ENCODE data around the gene EFNB3. TPM values are rescaled to one million over a fixed set of nuclear protein-coding genes. Genes with fewer than 3 reads are reported as not detected.
A peak's percentile ranks its signal among the peaks of the same experiment; 100 is the strongest.

Gene EFNB3
- total RNA-seq, 6 experiments from 2014 or later, result 0.26 to 1.1 (median 0.83) TPM

DNA sequence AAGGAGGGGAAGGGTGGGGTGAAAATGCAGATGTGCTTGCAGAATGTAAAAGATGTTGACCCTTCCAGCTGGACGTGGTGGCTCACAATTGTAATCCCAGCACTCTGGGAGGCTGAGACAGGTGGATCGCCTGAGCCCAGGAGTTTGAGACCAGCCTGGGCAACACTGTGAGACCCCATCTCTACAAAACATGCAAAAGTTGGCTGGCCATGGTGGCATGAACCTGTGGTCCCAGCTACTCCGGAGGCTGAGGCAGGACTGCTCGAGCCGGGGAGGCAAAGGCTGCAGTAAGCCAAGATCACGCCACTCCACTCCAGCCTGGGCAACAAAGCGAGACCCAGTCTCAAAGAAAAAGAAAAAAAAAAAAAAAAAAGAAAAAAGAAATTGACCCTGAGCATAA, 36.5 kb upstream of the EFNB3 start:
- 96% methylated on average over 6 of the region's 7 CpGs for WGBS (ENCODE audit: insufficient coverage, low coverage, low lambda C conversion rate, missing lambda C conversion rate)
- TF ChIP-seq, protein P1, sequence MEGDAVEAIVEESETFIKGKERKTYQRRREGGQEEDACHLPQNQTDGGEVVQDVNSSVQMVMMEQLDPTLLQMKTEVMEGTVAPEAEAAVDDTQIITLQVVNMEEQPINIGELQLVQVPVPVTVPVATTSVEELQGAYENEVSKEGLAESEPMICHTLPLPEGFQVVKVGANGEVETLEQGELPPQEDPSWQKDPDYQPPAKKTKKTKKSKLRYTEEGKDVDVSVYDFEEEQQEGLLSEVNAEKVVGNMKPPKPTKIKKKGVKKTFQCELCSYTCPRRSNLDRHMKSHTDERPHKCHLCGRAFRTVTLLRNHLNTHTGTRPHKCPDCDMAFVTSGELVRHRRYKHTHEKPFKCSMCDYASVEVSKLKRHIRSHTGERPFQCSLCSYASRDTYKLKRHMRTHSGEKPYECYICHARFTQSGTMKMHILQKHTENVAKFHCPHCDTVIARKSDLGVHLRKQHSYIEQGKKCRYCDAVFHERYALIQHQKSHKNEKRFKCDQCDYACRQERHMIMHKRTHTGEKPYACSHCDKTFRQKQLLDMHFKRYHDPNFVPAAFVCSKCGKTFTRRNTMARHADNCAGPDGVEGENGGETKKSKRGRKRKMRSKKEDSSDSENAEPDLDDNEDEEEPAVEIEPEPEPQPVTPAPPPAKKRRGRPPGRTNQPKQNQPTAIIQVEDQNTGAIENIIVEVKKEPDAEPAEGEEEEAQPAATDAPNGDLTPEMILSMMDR (IDR thresholded peaks at IDR 0.05), result no peak
- TF ChIP-seq POLR2A (IDR thresholded peaks at IDR 0.05), result no peak
- Histone ChIP-seq H3K4me1 (no peaks in the 10 kb centered on the region), H3K27me3 (no peaks in the 10 kb centered on the region), H3K4me3 (no peak overlapping the region), H3K36me3 (peaks cover 0 to 39% (median 20%) of the 10 kb centered on the region in 4 donors), H3K9me3 (peaks cover 0 to 4% (median under 1%) of the 10 kb centered on the region in 4 donors), H3K27ac (no peak overlapping the region)
- ATAC-seq (no peak), DNase-seq (no peak)
- intact Hi-C loops (cut with DNase I), result no loop called here

GRCh38 chr17:7673239-7673638, 31.8 kb upstream of the EFNB3 start:
- WGBS (ENCODE audit: insufficient coverage, low coverage, low lambda C conversion rate, missing lambda C conversion rate), result 94% methylated on average over 2 of the region's 2 CpGs
- intact Hi-C loops (cut with DNase I), result loop anchor here in 1 of 2 donors (10.0 kb wide), 1 partner anchor 78 kb away; the partner anchor contains the start of gene SOX15
- H3K36me3 ChIP-seq, result peaks cover 0 to 56% (median 29%) of the 10 kb centered on the region in 4 donors
- H3K9me3 ChIP-seq, result peaks cover 0 to 4% (median 2%) of the 10 kb centered on the region in 4 donors
- no peak overlapping the region for H3K4me3 ChIP-seq
- H3K27me3 ChIP-seq, result no peaks in the 10 kb centered on the region
- ATAC-seq (no peak), DNase-seq (no peak)
- no peak overlapping the region for H3K27ac ChIP-seq
- no peaks in the 10 kb centered on the region for H3K4me1 ChIP-seq
- TF ChIP-seq POLR2A (IDR thresholded peaks at IDR 0.05), result no peak
- TF ChIP-seq, protein P1 (IDR thresholded peaks at IDR 0.05), result peak; percentile 33 to 51 (median 38)

- H3K4me1 ChIP-seq, result no peaks in the 10 kb centered on the region
- no peaks in the 10 kb centered on the region for H3K27me3 ChIP-seq
- no peak for DNase-seq
- TF ChIP-seq, protein P1 (IDR thresholded peaks at IDR 0.05), result no peak
- no peak for TF ChIP-seq POLR2A (IDR thresholded peaks at IDR 0.05)
- 91% methylated on average over 7 of the region's 14 CpGs for WGBS (ENCODE audit: insufficient coverage, low coverage, low lambda C conversion rate, missing lambda C conversion rate)
- no peak overlapping the region for H3K27ac ChIP-seq
- peaks cover 0 to 4% (median 2%) of the 10 kb centered on the region in 4 donors for H3K9me3 ChIP-seq
- no peak for ATAC-seq
- H3K4me3 ChIP-seq, result no peak overlapping the region
- intact Hi-C loops (cut with DNase I), result loop anchor here in 1 of 2 donors (10.0 kb wide), 1 partner anchor 80 kb away; the partner anchor contains the start of gene SOX15
- H3K36me3 ChIP-seq, result peaks cover 0 to 46% (median 25%) of the 10 kb centered on the region in 4 donors
These were observed 30.1 kb upstream of the EFNB3 start for GRCh38 chr17:7674934-7675333.

GRCh38 chr17:7676533-7676932, 28.5 kb upstream of the EFNB3 start:
- WGBS (ENCODE audit: insufficient coverage, low coverage, low lambda C conversion rate, missing lambda C conversion rate), result no CpG with 5 or more reads among the region's 5 CpGs
- no peak for TF ChIP-seq POLR2A (IDR thresholded peaks at IDR 0.05)
- TF ChIP-seq, protein P1 (IDR thresholded peaks at IDR 0.05), result no peak
- intact Hi-C loops (cut with DNase I), result loop anchor here in 1 of 2 donors (10.0 kb wide), 1 partner anchor 82 kb away; the partner anchor contains the start of gene SOX15
- H3K9me3 ChIP-seq, result peaks cover 0 to 4% (median 2%) of the 10 kb centered on the region in 4 donors
- H3K4me1 ChIP-seq, result no peaks in the 10 kb centered on the region
- no peak overlapping the region for H3K4me3 ChIP-seq
- H3K27me3 ChIP-seq, result no peaks in the 10 kb centered on the region
- no peak overlapping the region for H3K27ac ChIP-seq
- peaks cover 0 to 33% (median 16%) of the 10 kb centered on the region in 4 donors for H3K36me3 ChIP-seq
- peak in 1 of 4 donors; percentile 21 for ATAC-seq
- DNase-seq, result no peak
